Suppressor macrophage treated with lipopolysaccharide for 4 hours (primary cell): ENCODE measurements around the gene TBL1XR1.

Experiments used
- DNase-seq: peaks from one replicate; pipeline ENCODE4 v3.0.0-alpha.2; 2020

TBL1XR1 gene

GRCh38 chr3:177106184-177106583, 91.1 kb downstream of the TBL1XR1 start:
- DNase-seq = no peak

GRCh38 chr3:177105623-177106022, 91.7 kb downstream of the TBL1XR1 start:
- no peak for DNase-seq

- no peak for DNase-seq
Measured at GRCh38 chr3:177104299-177104992, 92.8 kb downstream of the TBL1XR1 start.

GRCh38 chr3:177102553-177102952, 94.7 kb downstream of the TBL1XR1 start:
- no peak for DNase-seq

- DNase-seq = no peak
Measured at GRCh38 chr3:177098551-177098950, 98.7 kb downstream of the TBL1XR1 start.

- no peak for DNase-seq
Measured at GRCh38 chr3:177096615-177097014, 100.7 kb downstream of the TBL1XR1 start.

GRCh38 chr3:177093966-177094365, 103.3 kb downstream of the TBL1XR1 start:
- no peak for DNase-seq

- DNase-seq = peak; percentile 7
Measured at GRCh38 chr3:177089901-177090300, 107.4 kb downstream of the TBL1XR1 start.

GRCh38 chr3:177089110-177089509, 108.2 kb downstream of the TBL1XR1 start:
- DNase-seq = no peak

- DNase-seq = peak; percentile 20
Measured at GRCh38 chr3:177085794-177086193, 111.5 kb downstream of the TBL1XR1 start.

GRCh38 chr3:177084616-177085015, 112.7 kb downstream of the TBL1XR1 start:
- DNase-seq = no peak

- DNase-seq = no peak
Measured at GRCh38 chr3:177080122-177080521, 117.2 kb downstream of the TBL1XR1 start.

- DNase-seq = no peak
Measured at GRCh38 chr3:177079684-177080083, 117.6 kb downstream of the TBL1XR1 start.

GRCh38 chr3:177071496-177072156, 125.7 kb downstream of the TBL1XR1 start:
- DNase-seq = no peak

- no peak for DNase-seq
Measured at GRCh38 chr3:177069514-177070329, 127.6 kb downstream of the TBL1XR1 start.

- no peak for DNase-seq
Measured at GRCh38 chr3:177068967-177069366, 128.3 kb downstream of the TBL1XR1 start.

GRCh38 chr3:177066068-177066467, 131.2 kb downstream of the TBL1XR1 start:
- no peak for DNase-seq

- DNase-seq = no peak
Measured at GRCh38 chr3:177065285-177066033, 131.8 kb downstream of the TBL1XR1 start.

- no peak for DNase-seq
Measured at GRCh38 chr3:177062052-177062732, 135.1 kb downstream of the TBL1XR1 start.

- DNase-seq = no peak
Measured at GRCh38 chr3:177061369-177061768, 135.9 kb downstream of the TBL1XR1 start.

GRCh38 chr3:177060492-177060891, 136.8 kb downstream of the TBL1XR1 start:
- DNase-seq = no peak

GRCh38 chr3:177058648-177059047, 138.6 kb downstream of the TBL1XR1 start:
- no peak for DNase-seq
